SJSA1 (cell line): ENCODE data around the gene GKN1. TPM values are rescaled to one million over a fixed set of nuclear protein-coding genes. Genes with fewer than 3 reads are reported as not detected.

ENCODE experiments used
- DNase-seq, 2 experiments: peaks; one replicate each; pipeline ENCODE4 v3.0.0-alpha.2; 2015 to 2020; ENCODE audit warnings: low spot score in 2 of 2, low read depth in 1 of 2
- H3K27ac ChIP-seq: fragments of 250-450 bp; sonication (Bioruptor Pico); 2 replicates; pipeline ENCODE4 v1.5.1; 2020; ENCODE audit warnings: mild to moderate bottlenecking, moderate library complexity
- H3K27me3 ChIP-seq: fragments of 250-450 bp; sonication (Bioruptor Pico); replicated peaks from 2 replicates; pipeline ENCODE4 v1.5.1; 2020; ENCODE audit warnings: mild to moderate bottlenecking, moderate library complexity
- H3K36me3 ChIP-seq: fragments of 250-450 bp; sonication (Bioruptor Pico); 2 replicates; pipeline ENCODE4 v1.5.1; 2020; ENCODE audit warnings: mild to moderate bottlenecking
- H3K4me1 ChIP-seq: fragments of 250-450 bp; sonication (Bioruptor Pico); replicated peaks from 2 replicates; pipeline ENCODE4 v1.6.1; 2021; ENCODE audit warnings: mild to moderate bottlenecking
- H3K4me3 ChIP-seq: fragments of 250-450 bp; sonication (Bioruptor Pico); 2 replicates; pipeline ENCODE4 v1.5.1; 2020; ENCODE audit warnings: mild to moderate bottlenecking
- H3K9me3 ChIP-seq: fragments of 250-450 bp; sonication (Bioruptor Pico); replicated peaks from 2 replicates; pipeline ENCODE4 v1.5.1; 2020; ENCODE audit warnings: mild to moderate bottlenecking
- total RNA-seq: library from RNA; depleted of rRNA; stranded (reverse); fragments of >200 nt; shearing (Covaris generic); gene quantifications from 2 replicates; pipeline ENCODE4 v1.2.3, GENCODE V29; 2014; rRNA removed

GKN1 gene
- total RNA-seq, 1 experiment from 2014 or later = not detected

DNA sequence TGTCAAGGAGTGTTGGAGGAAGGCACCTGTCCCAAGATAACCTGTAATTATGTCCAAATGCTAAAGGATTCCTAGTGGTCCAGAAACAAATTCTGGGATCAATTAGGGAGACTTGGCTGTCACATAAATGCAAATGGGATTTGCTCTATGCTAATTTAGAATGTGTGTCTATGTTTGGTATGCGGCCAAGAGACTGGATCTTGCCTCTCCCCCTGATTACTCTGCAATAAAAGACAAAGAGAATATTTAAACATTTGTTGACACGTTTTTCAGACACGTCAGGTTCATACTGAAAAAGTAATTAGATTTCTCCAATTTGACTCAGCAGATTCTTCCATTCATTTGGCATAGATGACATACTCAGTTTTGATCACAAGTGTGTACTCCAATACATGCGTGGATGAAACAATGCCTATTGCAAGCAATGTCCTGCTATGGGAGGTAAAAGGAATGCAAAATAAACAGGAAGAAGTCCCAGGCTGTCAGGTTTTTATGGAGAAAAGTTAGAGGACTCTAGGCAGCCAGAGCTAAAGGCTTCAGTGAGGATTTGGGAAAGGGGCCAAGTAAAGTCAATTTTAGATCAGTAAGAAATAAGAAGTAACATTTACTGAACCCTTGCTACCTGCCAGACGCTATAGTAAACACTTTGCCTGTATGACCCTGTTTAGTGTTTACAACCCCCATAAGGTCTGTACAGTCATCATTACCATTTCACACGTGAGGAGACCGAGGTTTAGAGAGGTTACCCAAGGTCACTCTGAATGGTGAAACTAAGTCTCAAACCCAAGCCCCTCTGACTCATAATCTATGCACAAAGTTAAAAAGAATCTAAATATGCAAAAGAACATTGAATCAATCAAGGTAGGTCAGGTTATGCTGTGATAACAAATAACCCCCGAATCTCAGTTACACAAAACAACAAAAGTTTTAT lies 46.3 kb downstream of the GKN1 start:
- Histone ChIP-seq H3K4me3 (no peak overlapping the region), H3K4me1 (peaks cover 18% of the 10 kb centered on the region), H3K9me3 (no peaks in the 10 kb centered on the region), H3K27me3 (no peaks in the 10 kb centered on the region), H3K27ac (no peak overlapping the region), H3K36me3 (peaks cover 12% of the 10 kb centered on the region; the same call in 1 of the 2 replicates)
- no peak for DNase-seq

GRCh38 chr2:69021727-69022126 lies 47.3 kb downstream of the GKN1 start:
- Histone ChIP-seq H3K27ac (no peak overlapping the region), H3K27me3 (no peaks in the 10 kb centered on the region), H3K4me3 (no peak overlapping the region), H3K36me3 (peaks cover 18% of the 10 kb centered on the region; the same call in 1 of the 2 replicates), H3K9me3 (no peaks in the 10 kb centered on the region), H3K4me1 (peaks cover 17% of the 10 kb centered on the region)
- no peak for DNase-seq

- Histone ChIP-seq H3K9me3 (no peaks in the 10 kb centered on the region), H3K4me1 (peaks cover 10% of the 10 kb centered on the region; the same call in 1 of the 2 replicates), H3K4me3 (no peak overlapping the region), H3K36me3 (peaks cover 18% of the 10 kb centered on the region; the same call in 1 of the 2 replicates), H3K27me3 (no peaks in the 10 kb centered on the region), H3K27ac (no peak overlapping the region)
- DNase-seq = no peak
Measured at GRCh38 chr2:69022548-69022947, 48.1 kb downstream of the GKN1 start.

- H3K9me3 ChIP-seq = no peaks in the 10 kb centered on the region
- H3K36me3 ChIP-seq = peaks cover 16% of the 10 kb centered on the region; the same call in 1 of the 2 replicates
- H3K4me1 ChIP-seq = peaks cover 10% of the 10 kb centered on the region; the same call in 1 of the 2 replicates
- H3K27ac ChIP-seq = no peak overlapping the region
- no peaks in the 10 kb centered on the region for H3K27me3 ChIP-seq
- no peak overlapping the region for H3K4me3 ChIP-seq
- DNase-seq = no peak
Measured at GRCh38 chr2:69023236-69023635, 48.8 kb downstream of the GKN1 start.

- H3K9me3 ChIP-seq = no peaks in the 10 kb centered on the region
- no peaks in the 10 kb centered on the region for H3K27me3 ChIP-seq
- no peak overlapping the region for H3K27ac ChIP-seq
- H3K36me3 ChIP-seq = peaks cover 13% of the 10 kb centered on the region; the same call in 1 of the 2 replicates
- H3K4me1 ChIP-seq = peaks cover under 1% of the 10 kb centered on the region
- DNase-seq = no peak
- no peak overlapping the region for H3K4me3 ChIP-seq
Measured at GRCh38 chr2:69026026-69026425, 51.6 kb downstream of the GKN1 start.

GRCh38 chr2:69026691-69027459 lies 52.4 kb downstream of the GKN1 start:
- H3K9me3 ChIP-seq = no peaks in the 10 kb centered on the region
- peaks cover 7% of the 10 kb centered on the region; the same call in 1 of the 2 replicates for H3K36me3 ChIP-seq
- no peak for DNase-seq
- H3K4me3 ChIP-seq = no peak overlapping the region
- H3K27me3 ChIP-seq = no peaks in the 10 kb centered on the region
- no peak overlapping the region for H3K27ac ChIP-seq
- peaks cover 7% of the 10 kb centered on the region for H3K4me1 ChIP-seq

Other genes starting within 250 kb of the GKN1 start
- not detected in 2 replicates for gene ARHGAP25, start 239.8 kb upstream of the GKN1 start, total RNA-seq
- gene BMP10, start 103.2 kb upstream of the GKN1 start, total RNA-seq = not detected in 2 replicates
- not detected in 2 replicates for gene GKN2, start 21.7 kb upstream of the GKN1 start, total RNA-seq
- gene ANTXR1, start 38.5 kb downstream of the GKN1 start, total RNA-seq = 19.4 and 30.8 TPM in 2 replicates